GM10266 (cell line): ENCODE results near the gene BARX2.

ENCODE experiments used
- DNase-seq: peaks from one replicate; pipeline ENCODE4 v3.0.0; 2012; ENCODE audit errors: extremely low spot score
- CTCF ChIP-seq: IDR thresholded peaks from 2 replicates; pipeline ENCODE4 v1.5.1; 2012; ENCODE audit warnings: mild to moderate bottlenecking, low read depth; ENCODE audit not compliant: control insufficient read depth, insufficient read depth; ENCODE audit errors: missing control alignments

BARX2 gene

GRCh38 chr11:129417458-129417857, 41.8 kb downstream of the BARX2 start:
- DNase-seq = no peak
- TF ChIP-seq CTCF = no peak

GRCh38 chr11:129418039-129418438, 42.4 kb downstream of the BARX2 start:
- no peak for TF ChIP-seq CTCF
- DNase-seq = peak; percentile 26

DNA sequence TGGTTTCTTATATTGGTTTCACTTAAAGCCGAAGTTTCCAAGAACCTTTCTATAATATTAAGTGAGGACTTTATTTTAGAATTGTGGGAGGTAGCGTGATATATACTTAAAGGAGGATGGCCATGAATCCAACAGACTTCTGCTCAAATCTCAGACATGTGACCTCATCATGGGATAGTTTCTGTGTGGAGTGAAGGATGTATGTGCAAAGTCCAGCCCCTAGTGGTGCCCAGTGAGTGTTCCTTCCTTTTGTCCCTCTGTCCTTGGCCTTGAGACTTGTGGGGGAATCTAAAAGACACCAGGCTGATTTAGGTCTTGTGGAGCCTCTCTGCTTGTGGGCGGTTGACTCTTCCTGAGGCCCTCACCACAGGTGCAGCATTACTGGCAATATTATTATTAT, 43.7 kb downstream of the BARX2 start:
- no peak for DNase-seq
- TF ChIP-seq CTCF = no peak

DNA sequence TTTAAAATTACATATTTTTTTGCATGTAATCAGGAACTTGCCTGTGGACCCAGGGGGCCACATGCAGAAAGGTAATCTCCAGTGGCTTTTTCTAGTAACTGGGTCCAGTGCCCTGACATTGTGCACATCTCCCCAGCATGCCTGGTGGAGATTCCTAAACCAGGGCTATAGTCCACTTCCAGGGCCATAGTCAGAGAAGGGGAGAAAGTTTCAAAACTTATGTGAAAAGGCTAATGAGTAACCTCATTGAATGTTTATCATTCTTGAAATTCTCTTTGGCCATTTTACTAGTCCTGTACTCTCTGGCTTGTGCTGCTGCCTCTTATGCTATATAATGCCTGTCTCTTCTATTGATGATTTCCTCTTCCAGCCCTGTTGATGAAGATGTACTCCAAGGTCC, 47.8 kb downstream of the BARX2 start:
- DNase-seq = no peak
- no peak for TF ChIP-seq CTCF

- no peak for TF ChIP-seq CTCF
- no peak for DNase-seq
Measured at GRCh38 chr11:129425214-129425613, 49.6 kb downstream of the BARX2 start.

DNA sequence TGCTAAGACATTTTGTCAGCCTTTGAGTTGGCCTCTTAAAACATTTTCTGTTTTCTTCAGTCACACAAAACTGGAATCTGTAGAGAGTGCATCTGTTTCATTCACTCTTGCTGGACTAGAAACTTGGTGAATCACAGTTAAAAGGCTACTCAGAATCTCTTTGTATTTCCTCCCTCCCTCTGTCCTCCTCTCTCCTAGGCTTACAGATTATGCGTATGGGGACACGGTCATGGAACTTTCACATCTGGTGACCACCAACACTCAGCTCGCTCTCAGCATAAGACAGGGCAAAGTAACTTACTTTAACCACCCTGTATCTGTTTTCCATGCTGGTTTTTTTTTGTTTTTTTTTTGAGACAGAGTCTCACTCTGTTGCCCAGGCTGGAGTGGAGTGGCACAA, 50.4 kb downstream of the BARX2 start:
- DNase-seq = no peak
- TF ChIP-seq CTCF = no peak

DNA sequence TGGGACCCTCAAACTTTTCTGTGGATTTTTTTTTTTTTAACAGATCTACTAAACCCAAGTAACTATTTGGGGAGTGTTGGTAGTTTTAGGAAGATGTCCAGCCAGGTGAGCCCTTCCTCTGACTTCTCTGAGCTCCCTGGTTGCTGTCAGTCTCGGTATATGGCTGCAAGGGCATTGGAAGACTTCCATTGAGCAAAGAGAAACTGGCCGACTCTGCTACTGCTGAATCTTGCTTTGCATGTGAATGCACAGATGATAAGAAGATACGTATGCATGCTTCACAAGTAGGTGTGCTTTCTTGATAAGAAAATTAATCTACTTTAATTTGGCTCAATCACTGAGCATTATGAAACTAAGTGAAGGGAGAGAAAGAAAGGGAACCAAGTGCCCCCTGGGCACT, 51.1 kb downstream of the BARX2 start:
- no peak for DNase-seq
- TF ChIP-seq CTCF = no peak

DNA sequence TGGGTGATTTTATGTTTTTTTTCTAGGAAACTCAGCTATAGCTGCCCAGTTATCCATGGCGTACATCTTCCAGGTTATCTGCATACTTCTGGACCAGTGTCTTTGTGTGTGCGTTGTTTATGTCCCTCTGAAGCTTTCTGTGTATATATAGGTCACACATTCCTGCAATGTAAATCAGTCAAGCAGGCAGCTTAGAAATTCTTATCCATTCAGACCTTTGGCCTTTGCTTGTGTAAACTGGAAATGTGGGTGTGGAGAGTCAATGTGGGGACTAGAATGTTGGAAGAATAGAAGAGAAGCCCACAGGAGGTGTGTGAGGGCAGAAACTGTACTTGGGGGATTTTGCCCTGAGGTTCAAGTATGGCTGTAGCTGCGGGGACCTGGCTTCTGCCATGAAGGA, 51.7 kb downstream of the BARX2 start:
- no peak for TF ChIP-seq CTCF
- no peak for DNase-seq
